GM21360 (cell line): ENCODE data around the gene FLNA.
"Not testable (repeated sequence)": the region's sequence is repeated elsewhere in the genome, so short reads cannot be mapped to it uniquely, and the experiment has no call there.

Experiments used
- ATAC-seq: cut with Tn5 transposase; IDR thresholded peaks from one replicate; pipeline ENCODE4 v1.9.1; 2021; ENCODE audit warnings: mild to moderate bottlenecking, moderate library complexity; ENCODE audit not compliant: unreplicated experiment

Gene FLNA

DNA sequence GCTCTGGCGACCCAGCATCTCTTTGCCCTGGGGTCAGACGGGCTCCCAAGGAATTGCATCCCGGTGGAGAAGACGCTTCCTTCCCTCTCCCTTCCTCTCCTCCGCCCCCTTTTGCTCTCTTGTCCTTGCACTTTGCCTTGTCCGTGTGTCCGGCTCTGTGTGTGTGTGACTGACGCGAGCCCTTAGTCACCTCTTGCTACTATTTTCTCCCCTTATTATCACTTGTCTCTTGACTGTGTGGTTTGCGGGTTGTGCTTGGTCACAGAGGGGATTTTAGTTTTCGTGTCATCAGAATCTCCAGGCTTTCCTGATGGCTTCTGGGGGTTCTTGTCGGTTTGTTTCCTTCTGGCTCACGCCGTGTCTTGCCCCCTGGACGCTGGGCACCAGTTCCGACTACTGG, 31.4 kb downstream of the FLNA start:
- not testable (repeated sequence) for ATAC-seq

GRCh38 chrX:154341399-154342298, 32.8 kb downstream of the FLNA start:
- peak; percentile 59 for ATAC-seq

GRCh38 chrX:154334496-154334895, 39.9 kb downstream of the FLNA start:
- ATAC-seq = no peak

DNA sequence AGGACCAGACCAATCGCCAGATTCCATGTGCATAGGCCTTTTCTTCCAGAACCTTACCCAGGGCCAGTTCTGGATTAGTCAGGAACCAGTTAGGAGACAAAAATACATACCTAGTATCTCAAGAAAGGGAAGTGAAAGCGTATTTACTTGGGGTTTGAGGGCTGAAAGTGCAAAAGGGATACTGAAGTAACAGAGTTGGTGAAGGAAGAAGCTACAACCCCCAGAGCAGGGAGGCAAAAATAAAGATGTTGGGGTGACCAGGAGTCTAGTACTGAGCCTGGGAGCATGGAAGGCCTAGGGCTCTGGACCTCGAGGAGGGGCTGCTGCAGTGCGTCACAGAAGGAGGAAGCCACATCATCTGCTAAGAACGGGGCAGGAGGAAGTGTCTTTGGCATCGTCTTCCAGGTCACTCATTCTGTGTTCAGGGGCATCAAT, 40.6 kb downstream of the FLNA start:
- no peak for ATAC-seq

DNA sequence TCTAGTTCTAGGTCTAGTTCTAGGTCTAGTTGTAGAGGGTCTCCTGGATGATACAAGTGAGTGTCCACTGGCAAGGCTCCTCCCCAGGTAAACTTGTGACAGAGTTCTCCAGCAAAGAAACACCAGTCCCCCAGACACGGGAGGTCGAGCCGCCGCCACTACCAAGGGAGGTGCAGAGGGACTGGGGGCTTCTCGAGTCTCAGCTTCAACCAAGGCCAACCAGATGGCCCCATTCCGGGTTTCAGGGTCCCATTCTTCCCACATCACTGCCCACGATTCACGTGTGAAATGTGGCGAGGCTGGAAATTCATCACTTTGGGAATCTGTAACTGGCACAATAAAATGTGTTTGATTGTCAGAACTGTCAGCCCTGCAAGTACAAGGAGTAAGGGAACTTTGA, 41.3 kb downstream of the FLNA start:
- no peak for ATAC-seq

- ATAC-seq = no peak
Observed at GRCh38 chrX:154332561-154332960, 41.9 kb downstream of the FLNA start.

DNA sequence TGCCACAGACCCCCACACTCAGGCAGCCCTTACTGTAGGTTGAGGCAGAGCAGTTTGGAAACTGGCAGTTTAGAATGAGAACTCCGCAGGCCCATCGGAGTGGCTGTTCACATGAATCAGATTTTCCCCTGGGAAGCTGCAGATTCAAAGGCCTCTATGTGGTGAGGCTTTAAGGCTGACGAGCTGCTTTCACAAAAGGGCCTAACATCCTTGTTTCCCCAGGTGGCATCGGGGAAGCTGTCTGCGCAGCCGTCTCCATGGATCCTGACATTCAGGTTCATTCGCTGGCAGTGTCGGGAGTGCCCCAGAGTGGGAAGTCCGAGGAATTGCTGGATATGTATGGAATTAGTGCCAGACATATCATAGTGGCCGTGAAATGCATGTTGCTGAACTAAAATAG, 45.1 kb downstream of the FLNA start:
- ATAC-seq = no peak

- no peak for ATAC-seq
Observed at GRCh38 chrX:154328646-154329045, 45.8 kb downstream of the FLNA start.

DNA sequence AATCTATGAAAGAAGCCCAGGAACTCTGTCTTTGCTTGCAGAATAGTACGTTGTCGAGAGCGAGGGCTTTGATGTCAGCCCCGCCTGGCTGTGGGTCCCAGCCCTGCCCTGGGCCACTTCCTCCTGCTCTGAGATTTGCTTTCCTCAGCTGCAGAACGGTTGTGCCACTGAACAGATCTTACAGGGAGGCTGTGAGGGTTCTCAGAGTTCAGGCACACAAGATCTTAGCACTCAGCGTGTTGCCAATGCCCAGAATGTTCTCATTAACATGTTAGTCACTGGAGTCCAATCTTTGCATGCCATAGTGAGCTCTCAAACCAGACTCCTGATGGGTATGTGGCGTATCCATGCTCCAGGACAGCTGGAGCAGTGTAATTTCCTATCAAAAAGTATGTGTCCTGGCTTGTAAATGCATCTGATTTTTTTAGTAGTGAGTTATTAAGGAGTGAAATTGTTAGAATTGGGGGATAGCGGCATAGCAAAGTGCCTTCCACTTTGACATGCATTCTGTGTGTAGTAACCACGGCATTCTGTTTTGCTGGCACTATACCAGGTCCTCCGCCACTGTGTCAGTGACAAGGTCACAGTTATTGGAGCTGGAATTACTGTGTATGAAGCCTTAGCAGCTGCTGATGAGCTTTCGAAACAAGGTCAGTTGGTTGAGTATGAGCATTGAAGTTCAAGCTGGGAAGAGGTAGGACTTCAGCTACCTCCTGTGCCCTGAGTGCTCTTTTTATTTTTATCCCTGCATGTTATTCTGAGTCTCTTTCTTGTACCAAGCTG, 47.2 kb downstream of the FLNA start:
- no peak for ATAC-seq

DNA sequence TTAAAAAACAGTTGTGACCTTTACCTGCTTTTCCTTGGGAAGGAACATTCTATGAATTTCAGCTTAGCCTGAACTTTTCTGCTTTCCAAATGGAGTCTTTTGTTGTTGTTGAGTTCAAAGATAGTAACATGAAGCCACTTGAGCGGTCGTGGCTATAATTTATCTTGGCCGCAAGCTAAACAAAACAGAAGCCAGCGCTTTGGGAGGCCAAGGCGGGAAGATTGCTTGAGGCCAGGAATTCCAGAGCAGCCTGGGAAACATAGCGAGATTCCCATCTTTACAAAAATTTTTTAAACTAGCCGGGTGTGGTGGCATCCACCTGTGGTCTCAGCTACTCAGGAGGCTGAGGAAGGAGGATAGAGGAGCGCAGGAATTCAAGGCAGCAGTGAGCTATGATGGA, 48.9 kb downstream of the FLNA start:
- ATAC-seq = no peak

GRCh38 chrX:154323537-154323936, 50.9 kb downstream of the FLNA start:
- ATAC-seq = no peak

DNA sequence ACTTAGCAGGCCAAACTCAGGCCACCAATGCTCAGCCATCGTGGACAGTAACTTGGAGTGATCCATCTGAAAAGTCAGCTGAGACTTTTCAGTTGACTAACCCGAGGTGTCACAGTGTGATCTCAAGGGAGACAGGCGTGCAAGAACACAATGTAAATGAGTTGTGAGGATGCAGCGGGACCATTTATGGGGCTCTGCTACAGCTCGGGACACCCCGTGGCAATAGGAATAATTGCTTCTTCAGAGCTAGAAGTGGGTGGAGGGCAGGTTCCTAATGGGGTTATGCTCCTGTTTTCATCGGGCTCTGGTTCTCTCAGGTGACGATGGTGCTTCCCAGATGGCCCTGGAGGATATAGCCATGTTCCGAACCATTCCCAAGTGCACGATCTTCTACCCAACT, 51.5 kb downstream of the FLNA start:
- no peak for ATAC-seq

GRCh38 chrX:154321594-154321993, 52.8 kb downstream of the FLNA start:
- ATAC-seq = no peak

DNA sequence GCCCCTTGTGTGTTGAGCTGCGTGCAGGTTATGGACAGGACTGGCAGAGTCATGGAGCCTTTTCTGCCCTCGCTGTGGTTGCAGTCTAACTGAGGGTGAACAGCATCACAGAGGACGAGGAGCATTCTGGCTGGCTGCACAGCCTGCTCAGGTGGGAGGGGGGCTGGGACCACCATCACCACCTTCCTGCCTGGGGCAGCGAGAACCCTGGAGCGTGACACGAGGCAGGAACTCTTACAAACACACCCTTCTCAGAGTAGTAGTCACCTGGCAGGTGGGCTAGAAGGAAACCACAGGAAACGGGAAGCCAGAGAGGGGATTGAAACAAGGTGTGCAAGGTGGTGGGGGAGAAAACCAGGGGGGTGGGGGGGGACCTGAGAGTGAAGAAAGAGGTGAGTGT, 53.3 kb downstream of the FLNA start:
- no peak for ATAC-seq

DNA sequence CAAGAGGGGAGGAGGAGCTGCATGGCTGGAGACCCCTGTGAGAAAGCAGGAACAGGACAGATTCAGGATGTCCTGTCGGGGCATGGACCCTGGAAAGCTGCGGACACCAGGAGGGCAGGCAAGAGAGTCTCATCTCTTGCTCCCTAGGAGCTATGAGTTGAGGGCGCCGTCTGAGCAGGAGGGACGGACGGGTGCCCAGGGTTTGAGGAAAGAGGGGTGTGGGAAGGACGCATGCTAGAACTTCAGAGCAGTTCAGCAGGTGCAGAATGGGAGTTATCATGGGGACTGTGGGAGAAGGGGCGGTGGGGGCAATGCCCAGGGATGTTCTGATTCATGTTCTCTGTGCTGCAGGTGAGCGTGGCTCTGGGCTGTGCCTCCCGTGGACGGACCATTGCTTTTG, 54.0 kb downstream of the FLNA start:
- ATAC-seq = no peak

DNA sequence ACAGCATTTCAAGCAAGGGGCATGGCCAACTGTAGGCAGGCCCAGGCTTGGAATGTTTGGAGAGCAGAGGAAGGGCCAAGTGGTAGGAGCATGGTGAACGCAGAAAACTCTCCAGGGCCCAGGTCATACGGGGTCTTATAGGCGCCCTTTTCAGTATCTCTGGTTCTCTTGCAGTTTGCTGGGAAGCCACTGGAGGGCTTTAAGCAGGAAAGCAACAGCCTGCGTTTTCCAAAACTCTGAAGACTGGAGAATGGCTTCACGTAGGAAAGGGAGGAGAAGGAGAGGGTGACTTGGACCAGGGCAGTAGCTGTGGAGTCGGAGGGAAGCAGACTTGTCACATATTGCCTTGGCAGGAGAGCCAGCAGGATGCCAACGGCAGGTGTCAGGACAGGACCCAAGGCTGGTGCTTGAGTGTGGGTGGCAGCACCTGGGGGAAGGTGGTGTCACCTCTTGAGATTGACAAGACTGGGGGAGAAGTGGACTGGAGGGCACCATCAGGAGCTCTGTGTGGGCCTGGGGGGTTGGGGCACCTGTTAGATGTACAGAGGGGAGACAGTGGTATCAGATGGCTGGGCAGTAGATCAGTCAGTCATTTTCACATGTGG, 56.9 kb downstream of the FLNA start:
- ATAC-seq = no peak

- ATAC-seq = no peak
Observed at GRCh38 chrX:154315416-154315815, 59.0 kb downstream of the FLNA start.

- no peak for ATAC-seq
Observed at GRCh38 chrX:154313147-154313546, 61.3 kb downstream of the FLNA start.

- no peak for ATAC-seq
Observed at GRCh38 chrX:154312116-154312515, 62.3 kb downstream of the FLNA start.

- no peak for ATAC-seq
Observed at GRCh38 chrX:154310616-154311536, 63.6 kb downstream of the FLNA start.
